HT-29 (cell line): ENCODE measurements around the gene VPS35L. TPM values are rescaled to one million over a fixed set of nuclear protein-coding genes. Genes with fewer than 3 reads are reported as not detected.

Experiments
- DNase-seq: peaks from one replicate; pipeline ENCODE4 v3.0.0-alpha.2; 2015; ENCODE audit warnings: low spot score
- total RNA-seq: library from RNA; depleted of rRNA; stranded (reverse); fragments of >200 nt; shearing (Covaris generic); gene quantifications from 2 replicates; pipeline ENCODE4 v1.2.3, GENCODE V29; 2014; rRNA removed

Gene VPS35L
- total RNA-seq, 1 experiment from 2014 or later, result 1.7 TPM

DNA sequence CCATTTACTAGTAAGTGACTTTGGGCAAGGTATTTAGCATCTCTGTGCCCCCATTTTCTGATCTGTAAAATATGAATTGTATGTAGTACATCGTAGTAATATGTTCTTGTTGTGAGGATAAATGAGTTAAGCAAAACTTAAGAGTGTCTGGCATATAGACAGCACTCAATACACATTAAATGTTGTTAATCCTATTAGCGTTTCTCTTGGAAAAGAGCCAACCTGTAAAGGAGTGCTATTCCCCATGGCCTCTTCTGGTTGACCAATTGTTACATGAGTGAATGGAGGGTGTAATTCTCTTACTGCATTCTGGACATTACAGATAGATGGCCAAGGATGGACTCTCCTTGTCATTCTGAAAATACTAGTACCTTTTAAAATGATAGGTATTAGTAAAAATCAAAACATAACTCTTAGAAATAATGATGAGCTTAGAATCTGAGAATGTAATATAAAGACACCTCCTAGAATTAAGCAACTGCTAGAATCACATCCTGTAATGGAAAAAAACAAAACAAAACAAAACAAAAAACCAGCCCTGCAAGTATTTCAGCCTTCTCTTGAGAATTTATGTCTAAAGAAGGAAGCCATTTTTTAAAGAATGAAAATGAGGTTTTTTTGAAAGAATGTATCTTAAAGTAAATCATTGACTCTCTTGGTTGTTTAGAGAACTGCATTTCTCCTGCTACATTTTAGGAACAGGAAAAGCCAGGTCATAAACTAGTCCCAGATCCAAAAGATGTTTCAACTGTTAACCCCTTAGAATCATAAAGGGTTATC, 193.1 kb downstream of the VPS35L start:
- no peak for DNase-seq

DNA sequence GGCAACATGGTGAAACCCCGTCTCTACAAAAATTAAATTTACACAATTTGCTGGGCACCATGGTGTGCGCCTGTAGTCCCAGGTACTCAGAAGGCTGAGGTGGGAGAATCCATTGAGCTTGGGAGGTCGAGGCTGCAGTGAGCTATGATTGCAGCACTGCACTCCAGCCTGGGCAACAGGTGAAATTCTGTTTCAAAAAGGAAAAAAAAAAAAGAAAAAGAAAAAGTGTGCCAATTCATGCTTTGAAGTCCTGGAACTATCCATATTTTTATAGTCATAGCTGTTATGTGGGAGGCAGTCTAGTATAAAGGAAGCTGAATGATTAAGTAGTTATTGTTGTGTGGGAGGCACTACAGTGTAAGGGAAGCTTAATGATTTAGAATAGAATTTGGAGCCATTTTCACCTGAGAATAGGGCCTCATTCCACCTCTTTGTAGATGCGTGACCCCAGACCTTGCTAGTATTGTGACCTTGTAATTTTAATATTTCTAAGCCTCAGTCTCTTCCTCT, 194.1 kb downstream of the VPS35L start:
- no peak for DNase-seq

Other genes starting within 250 kb of the VPS35L start
- gene TMC5, start 137.8 kb upstream of the VPS35L start, total RNA-seq, result 24.2 and 24.9 TPM in 2 replicates
- 64.4 and 67.2 TPM in 2 replicates for gene GDE1, start 33.6 kb upstream of the VPS35L start, total RNA-seq
- gene CCP110, start 31.8 kb upstream of the VPS35L start, total RNA-seq, result 3.4 and 4.8 TPM in 2 replicates
- 17.0 and 19.2 TPM in 2 replicates for gene KNOP1, start 162.5 kb downstream of the VPS35L start, total RNA-seq
- 4.3 and 5.7 TPM in 2 replicates for gene IQCK, start 162.6 kb downstream of the VPS35L start, total RNA-seq